OCI-LY3 (cell line): ENCODE results near the gene CD83.

Experiments used
- H2AFZ ChIP-seq: fragments of 200-600, 300-600 bp; shearing (Covaris generic); 2 replicates; pipeline ENCODE4 v1.6.0; 2014; ENCODE audit warnings: antibody characterized with exemption, low read depth, low read length
- H3K27ac ChIP-seq: fragments of 200-600, 300-600 bp; sonication (generic); 2 replicates; pipeline ENCODE4 v1.5.1; 2014; ENCODE audit warnings: mild to moderate bottlenecking, low read length, moderate library complexity, mixed read lengths
- H3K27me3 ChIP-seq: fragments of 200-600, 300-600 bp; sonication (generic); 2 replicates; pipeline ENCODE4 v1.6.1; 2014; ENCODE audit warnings: low read depth, low read length, mixed read lengths
- H3K36me3 ChIP-seq: fragments of 200-600, 300-600 bp; sonication (generic); replicated peaks from 2 replicates; pipeline ENCODE3; 2014; ENCODE audit warnings: low read depth, low read length, mixed read lengths
- H3K4me1 ChIP-seq: fragments of 300-600, 200-600 bp; sonication (generic); 2 replicates; pipeline ENCODE4 v1.6.1; 2014; ENCODE audit warnings: low read length, mixed read lengths
- H3K4me2 ChIP-seq: fragments of 200-600, 300-600 bp; sonication (generic); 2 replicates; pipeline ENCODE4 v1.6.1; 2014; ENCODE audit warnings: low read length, mixed read lengths
- H3K4me3 ChIP-seq: fragments of 300-600, 200-600 bp; sonication (generic); 2 replicates; pipeline ENCODE4 v1.5.1; 2014; ENCODE audit warnings: antibody characterized with exemption, mild to moderate bottlenecking, low read length, moderate library complexity
- H3K79me2 ChIP-seq: fragments of 300-600, 200-600 bp; shearing (Covaris generic); 2 replicates; pipeline ENCODE4 v1.6.1; 2014; ENCODE audit warnings: mild to moderate bottlenecking, low read length, mixed read lengths
- H3K9ac ChIP-seq: fragments of 300-600, 200-600 bp; shearing (Covaris generic); 2 replicates; pipeline ENCODE4 v1.6.0; 2014; ENCODE audit warnings: mild to moderate bottlenecking, low read length, moderate library complexity
- H3K9me3 ChIP-seq: fragments of 200-600, 300-600 bp; shearing (Covaris generic); 2 replicates; pipeline ENCODE4 v1.6.1; 2014; ENCODE audit warnings: low read length, mixed read lengths; ENCODE audit not compliant: insufficient read depth
- H4K20me1 ChIP-seq: fragments of 200-600, 300-600 bp; sonication (generic); 2 replicates; pipeline ENCODE4 v1.6.1; 2016; ENCODE audit warnings: low read length, mixed read lengths; ENCODE audit not compliant: insufficient read depth
- CTCF ChIP-seq: fragments of 200-600, 300-600 bp; sonication (generic); IDR thresholded peaks from 2 replicates; pipeline ENCODE4 v1.5.1; 2014; ENCODE audit warnings: antibody characterized with exemption, low read length, low read depth
- EZH2phosphoT487 ChIP-seq: fragments of 200-600 bp; shearing (Covaris generic); IDR thresholded peaks from 2 replicates; pipeline ENCODE4 v1.6.1; 2018; ENCODE audit warnings: antibody characterized with exemption, mixed run types, low read depth

CD83 gene

GRCh38 chr6:14091339-14091978, 26.1 kb upstream of the CD83 start:
- Histone ChIP-seq H3K9ac (peak overlapping the region; percentile 77), H3K4me2 (peak overlapping the region; percentile 88), H3K27me3 (no peaks in the 10 kb centered on the region), H3K79me2 (peaks cover 41% of the 10 kb centered on the region), H2AFZ (no peak overlapping the region), H3K4me1 (peaks cover 91% of the 10 kb centered on the region), H3K4me3 (peak overlapping the region; percentile 67), H4K20me1 (no peaks in the 10 kb centered on the region), H3K9me3 (no peaks in the 10 kb centered on the region), H3K36me3 (no peaks in the 10 kb centered on the region), H3K27ac (peak overlapping the region; percentile 100)
- 0 out of 2 replicates have a peak, but pooled peaks have one; percentile 46 for TF ChIP-seq EZH2phosphoT487
- no peak for TF ChIP-seq CTCF

GRCh38 chr6:14092316-14092715, 25.3 kb upstream of the CD83 start:
- no peaks in the 10 kb centered on the region for H3K9me3 ChIP-seq
- no peaks in the 10 kb centered on the region for H3K27me3 ChIP-seq
- peak overlapping the region; percentile 88 for H3K4me2 ChIP-seq
- H2AFZ ChIP-seq, result no peak overlapping the region
- peak overlapping the region; percentile 100 for H3K27ac ChIP-seq
- no peaks in the 10 kb centered on the region for H4K20me1 ChIP-seq
- peak overlapping the region; percentile 67 for H3K4me3 ChIP-seq
- peaks cover 46% of the 10 kb centered on the region for H3K79me2 ChIP-seq
- H3K9ac ChIP-seq, result peak overlapping the region; percentile 81
- H3K36me3 ChIP-seq, result no peaks in the 10 kb centered on the region
- H3K4me1 ChIP-seq, result peaks cover 91% of the 10 kb centered on the region
- TF ChIP-seq CTCF, result no peak
- no peak for TF ChIP-seq EZH2phosphoT487

DNA sequence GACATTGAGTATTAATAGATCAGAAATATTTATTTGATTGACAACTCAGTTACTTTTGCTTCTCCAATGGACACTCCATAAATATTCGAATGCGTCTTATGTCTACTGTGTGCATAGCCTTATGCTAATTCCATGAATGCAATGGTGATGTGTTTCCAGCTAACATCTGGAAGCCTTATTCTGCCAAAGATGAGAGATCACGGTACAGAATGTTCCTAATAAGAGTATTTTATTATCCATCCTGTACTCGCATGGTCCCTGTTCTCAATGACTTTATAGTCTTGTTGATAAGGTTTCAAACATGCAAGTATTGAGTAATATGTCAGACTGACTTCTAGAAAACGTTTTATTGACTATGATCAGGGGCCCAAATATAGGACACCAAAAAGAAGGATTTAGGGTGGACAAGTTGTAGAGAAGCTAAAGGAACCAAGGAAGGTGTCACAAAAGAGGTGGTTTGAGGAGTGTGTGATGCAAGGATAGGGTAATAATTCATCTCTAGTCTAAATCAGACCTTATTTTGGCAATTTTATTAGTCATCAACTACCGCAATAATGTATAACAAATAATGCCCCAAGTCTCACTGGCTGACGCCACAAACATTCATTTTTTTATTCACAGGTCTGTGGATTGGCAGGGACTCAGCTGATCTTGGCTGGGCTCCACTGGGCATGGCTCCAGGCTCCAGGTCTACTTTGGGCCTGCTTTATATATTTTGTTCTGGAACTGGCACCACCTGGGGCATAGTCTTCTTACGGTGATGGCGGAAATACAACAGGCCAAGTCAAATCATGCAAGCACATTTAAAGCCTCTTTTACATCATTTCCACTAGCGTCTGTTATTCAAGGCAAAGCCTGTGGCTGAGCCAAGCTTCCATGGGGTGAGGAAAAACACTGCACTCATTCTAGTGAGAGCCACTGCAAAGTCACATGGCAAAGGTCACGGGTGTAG, 24.5 kb upstream of the CD83 start:
- H3K4me1 ChIP-seq, result peaks cover 86% of the 10 kb centered on the region
- H3K27ac ChIP-seq, result peak overlapping the region; percentile 100
- H4K20me1 ChIP-seq, result no peaks in the 10 kb centered on the region
- peaks cover 43% of the 10 kb centered on the region for H3K79me2 ChIP-seq
- H2AFZ ChIP-seq, result no peak overlapping the region
- H3K9ac ChIP-seq, result peak overlapping the region; percentile 81
- peak overlapping the region; percentile 67 for H3K4me3 ChIP-seq
- TF ChIP-seq EZH2phosphoT487 (no peak), CTCF (no peak)
- H3K9me3 ChIP-seq, result no peaks in the 10 kb centered on the region
- peak overlapping the region; percentile 85 for H3K4me2 ChIP-seq
- no peaks in the 10 kb centered on the region for H3K36me3 ChIP-seq
- no peaks in the 10 kb centered on the region for H3K27me3 ChIP-seq

- Histone ChIP-seq H3K4me2 (peak overlapping the region; percentile 86), H3K27me3 (no peaks in the 10 kb centered on the region), H3K36me3 (no peaks in the 10 kb centered on the region), H4K20me1 (no peaks in the 10 kb centered on the region), H3K9ac (peak overlapping the region; percentile 88), H3K9me3 (no peaks in the 10 kb centered on the region), H3K79me2 (peaks cover 47% of the 10 kb centered on the region), H3K27ac (peak overlapping the region; percentile 100), H3K4me1 (peaks cover 86% of the 10 kb centered on the region), H2AFZ (no peak overlapping the region), H3K4me3 (peak overlapping the region; percentile 70)
- TF ChIP-seq CTCF (no peak), EZH2phosphoT487 (no peak)
Observed at GRCh38 chr6:14094721-14095120, 22.9 kb upstream of the CD83 start.
